Fibroblast of mammary gland (primary cell): ENCODE measurements around the gene ARMC2.

Experiments used
- DNase-seq: peaks from one replicate; pipeline ENCODE4 v3.0.0-alpha.2; 2010; ENCODE audit warnings: low read depth
- H3K4me3 ChIP-seq: 2 replicates; pipeline ENCODE4 v1.5.1; 2011; ENCODE audit warnings: low read depth, mild to moderate bottlenecking, low read length, moderate library complexity; ENCODE audit not compliant: control insufficient read depth
- TF ChIP-seq, protein P1 (sequence below): conservative IDR thresholded peaks from 2 replicates; pipeline ENCODE4 v1.5.1; 2011; ENCODE audit warnings: low read depth, low read length, inconsistent platforms; ENCODE audit not compliant: control insufficient read depth, insufficient read depth

ARMC2 gene

GRCh38 chr6:108848116-108848868 lies at the start of gene ARMC2:
ARMC2 (plus strand) TSS chr6:108848422; CDS start chr6:108854268, 5,846 bp downstream.
- peak within 1 kb of the TSS; percentile 81 for H3K4me3 ChIP-seq
- TF ChIP-seq, protein P1, sequence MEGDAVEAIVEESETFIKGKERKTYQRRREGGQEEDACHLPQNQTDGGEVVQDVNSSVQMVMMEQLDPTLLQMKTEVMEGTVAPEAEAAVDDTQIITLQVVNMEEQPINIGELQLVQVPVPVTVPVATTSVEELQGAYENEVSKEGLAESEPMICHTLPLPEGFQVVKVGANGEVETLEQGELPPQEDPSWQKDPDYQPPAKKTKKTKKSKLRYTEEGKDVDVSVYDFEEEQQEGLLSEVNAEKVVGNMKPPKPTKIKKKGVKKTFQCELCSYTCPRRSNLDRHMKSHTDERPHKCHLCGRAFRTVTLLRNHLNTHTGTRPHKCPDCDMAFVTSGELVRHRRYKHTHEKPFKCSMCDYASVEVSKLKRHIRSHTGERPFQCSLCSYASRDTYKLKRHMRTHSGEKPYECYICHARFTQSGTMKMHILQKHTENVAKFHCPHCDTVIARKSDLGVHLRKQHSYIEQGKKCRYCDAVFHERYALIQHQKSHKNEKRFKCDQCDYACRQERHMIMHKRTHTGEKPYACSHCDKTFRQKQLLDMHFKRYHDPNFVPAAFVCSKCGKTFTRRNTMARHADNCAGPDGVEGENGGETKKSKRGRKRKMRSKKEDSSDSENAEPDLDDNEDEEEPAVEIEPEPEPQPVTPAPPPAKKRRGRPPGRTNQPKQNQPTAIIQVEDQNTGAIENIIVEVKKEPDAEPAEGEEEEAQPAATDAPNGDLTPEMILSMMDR = no peak
- DNase-seq = peak; percentile 83

- H3K4me3 ChIP-seq = no peak overlapping the region
- TF ChIP-seq, protein P1 = no peak
- no peak for DNase-seq
Measured at GRCh38 chr6:108798670-108799353, 49.4 kb upstream of the ARMC2 start.

DNA sequence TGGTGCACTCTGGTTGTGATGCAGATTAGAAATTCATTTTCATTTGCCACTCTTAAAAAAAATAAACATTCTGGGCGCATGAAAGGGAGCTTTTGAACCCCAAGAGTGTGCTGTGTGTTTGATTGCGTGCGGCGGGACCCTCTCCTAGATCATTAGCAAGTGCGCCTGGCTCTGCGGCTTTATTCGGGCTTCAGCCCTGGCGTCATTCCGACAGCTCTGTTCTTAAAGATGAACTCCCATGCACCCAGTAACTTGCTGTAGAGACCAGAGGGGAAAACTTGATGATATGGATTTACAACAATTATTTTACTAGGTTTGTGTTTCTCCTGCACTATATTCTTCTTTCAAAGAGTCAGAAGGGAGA lies 48.9 kb upstream of the ARMC2 start:
- TF ChIP-seq, protein P1 = no peak
- DNase-seq = no peak
- no peak overlapping the region for H3K4me3 ChIP-seq

- DNase-seq = no peak
- no peak overlapping the region for H3K4me3 ChIP-seq
- TF ChIP-seq, protein P1 = no peak
Measured at GRCh38 chr6:108799791-108800190, 48.4 kb upstream of the ARMC2 start.

- peak; percentile 45 for DNase-seq
- TF ChIP-seq, protein P1 = no peak
- H3K4me3 ChIP-seq = no peak overlapping the region
Measured at GRCh38 chr6:108800427-108800864, 47.8 kb upstream of the ARMC2 start.

DNA sequence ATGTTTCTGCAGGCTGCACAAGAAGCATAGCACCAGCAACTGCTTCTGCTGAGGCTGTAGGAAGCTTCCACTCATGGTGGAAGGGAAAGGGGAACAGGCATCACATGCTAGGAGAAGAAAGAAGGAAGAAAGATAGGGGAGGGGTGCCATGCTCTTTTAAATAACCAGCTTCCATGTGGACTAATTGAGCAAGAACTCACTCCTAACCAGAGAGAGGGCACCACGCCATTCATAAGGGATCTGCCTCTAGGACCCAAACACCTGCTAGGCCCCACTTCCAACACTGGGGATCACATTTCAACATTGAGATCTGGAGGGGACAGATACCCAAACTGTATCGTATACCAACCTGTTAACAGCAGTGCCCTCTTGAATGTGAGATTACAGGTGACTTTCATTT lies 46.9 kb upstream of the ARMC2 start:
- no peak for DNase-seq
- H3K4me3 ChIP-seq = no peak overlapping the region
- TF ChIP-seq, protein P1 = no peak
